GM21723 (cell line): ENCODE results near the gene CD6.
"Not testable (repeated sequence)": the region's sequence is repeated elsewhere in the genome, so short reads cannot be mapped to it uniquely, and the experiment has no call there.

Experiments
- ATAC-seq: cut with Tn5 transposase; IDR thresholded peaks from one replicate; pipeline ENCODE4 v1.9.1; 2021; ENCODE audit warnings: mild to moderate bottlenecking, moderate library complexity; ENCODE audit not compliant: unreplicated experiment

The CD6 gene

GRCh38 chr11:61049063-61049377 is 77.5 kb downstream of the CD6 start:
- no peak for ATAC-seq

GRCh38 chr11:61049859-61050258 is 78.4 kb downstream of the CD6 start:
- no peak for ATAC-seq

GRCh38 chr11:61052182-61052972 is 80.9 kb downstream of the CD6 start:
- no peak for ATAC-seq

GRCh38 chr11:61053191-61053590 is 81.7 kb downstream of the CD6 start:
- no peak for ATAC-seq

- no peak for ATAC-seq
Measured at GRCh38 chr11:61054513-61054912, 83.0 kb downstream of the CD6 start.

- ATAC-seq = no peak
Measured at GRCh38 chr11:61054927-61055562, 83.6 kb downstream of the CD6 start.

- no peak for ATAC-seq
Measured at GRCh38 chr11:61055776-61056175, 84.3 kb downstream of the CD6 start.

GRCh38 chr11:61056571-61056970 is 85.1 kb downstream of the CD6 start:
- ATAC-seq = no peak

GRCh38 chr11:61056981-61057380 is 85.5 kb downstream of the CD6 start:
- ATAC-seq = no peak

GRCh38 chr11:61057615-61058014 is 86.1 kb downstream of the CD6 start:
- no peak for ATAC-seq

GRCh38 chr11:61058583-61059259 is 87.2 kb downstream of the CD6 start:
- ATAC-seq = no peak

- ATAC-seq = no peak
Measured at GRCh38 chr11:61059260-61059752, 87.8 kb downstream of the CD6 start.

- peak; percentile 83 for ATAC-seq
Measured at GRCh38 chr11:61061081-61061826, 89.8 kb downstream of the CD6 start.

- no peak for ATAC-seq
Measured at GRCh38 chr11:61062181-61062930, 90.9 kb downstream of the CD6 start.

- not testable (repeated sequence) for ATAC-seq
Measured at GRCh38 chr11:61065236-61065635, 93.8 kb downstream of the CD6 start.

GRCh38 chr11:61065955-61066638 is 94.6 kb downstream of the CD6 start:
- ATAC-seq = no peak

GRCh38 chr11:61066645-61067044 is 95.2 kb downstream of the CD6 start:
- no peak for ATAC-seq

- ATAC-seq = no peak
Measured at GRCh38 chr11:61067782-61068446, 96.4 kb downstream of the CD6 start.

- ATAC-seq = no peak
Measured at GRCh38 chr11:61068581-61068980, 97.1 kb downstream of the CD6 start.
